HEK293T (cell line): ENCODE measurements around the gene NRP2.

Experiments
- CTCF ChIA-PET: fragments of 350-600 bp; formaldehyde crosslinking; extraction: SDS; loops from one replicate; lab custom pipeline; 2021; ENCODE audit warnings: antibody characterized with exemption, inconsistent platforms; lab: Yijun Ruan, JAX
- POLR2A ChIA-PET: fragments of 350-600 bp; formaldehyde crosslinking; extraction: SDS; loops from one replicate; lab custom pipeline; 2020; ENCODE audit warnings: antibody characterized with exemption, inconsistent platforms; lab: Yijun Ruan, JAX
- DNase-seq: peaks from one replicate; pipeline ENCODE4 v3.0.0; 2012; ENCODE audit warnings: mixed read lengths; ENCODE audit errors: extremely low spot score
- ARNT ChIP-seq: fragments of 450-650 bp; IDR thresholded peaks from 2 replicates; pipeline ENCODE4 v1.6.1; 2017; ENCODE audit warnings: mild to moderate bottlenecking
- BHLHE40 ChIP-seq: fragments of 450-650 bp; IDR thresholded peaks from 2 replicates; pipeline ENCODE4 v1.6.1; 2016; ENCODE audit warnings: mild to moderate bottlenecking, moderate library complexity, borderline replicate concordance
- CTBP1 ChIP-seq: fragments of 450-650 bp; IDR thresholded peaks from 2 replicates; pipeline ENCODE4 v1.6.1; 2016; ENCODE audit warnings: borderline replicate concordance
- ELF4 ChIP-seq: fragments of 450-650 bp; IDR thresholded peaks from 2 replicates; pipeline ENCODE4 v1.6.1; 2017; ENCODE audit warnings: antibody characterized with exemption
- FOXA1 ChIP-seq: fragments of 450-650 bp; IDR thresholded peaks from 2 replicates; pipeline ENCODE4 v1.6.1; 2016; ENCODE audit warnings: mild to moderate bottlenecking
- FOXK2 ChIP-seq: fragments of 450-650 bp; IDR thresholded peaks from 2 replicates; pipeline ENCODE4 v1.6.1; 2016; ENCODE audit warnings: mild to moderate bottlenecking
- FOXM1 ChIP-seq: fragments of 450-650 bp; IDR thresholded peaks from 2 replicates; pipeline ENCODE4 v1.6.1; 2017; ENCODE audit warnings: mild to moderate bottlenecking, borderline replicate concordance
- HDGF ChIP-seq: fragments of 450-650 bp; IDR thresholded peaks from 2 replicates; pipeline ENCODE4 v1.6.1; 2017; ENCODE audit warnings: antibody characterized with exemption, borderline replicate concordance
- L3MBTL2 ChIP-seq: fragments of 450-650 bp; conservative IDR thresholded peaks from 2 replicates; pipeline ENCODE4 v1.6.1; 2016; ENCODE audit warnings: mild to moderate bottlenecking
- LEF1 ChIP-seq: fragments of 450-650 bp; IDR thresholded peaks from 2 replicates; pipeline ENCODE4 v1.6.1; 2017; ENCODE audit warnings: mild to moderate bottlenecking, borderline replicate concordance
- NFRKB ChIP-seq: fragments of 450-650 bp; IDR thresholded peaks from 2 replicates; pipeline ENCODE4 v1.6.1; 2016; ENCODE audit warnings: mild to moderate bottlenecking, moderate library complexity
- PKNOX1 ChIP-seq: fragments of 450-650 bp; IDR thresholded peaks from 2 replicates; pipeline ENCODE4 v1.6.1; 2016
- SP1 ChIP-seq: fragments of 450-650 bp; IDR thresholded peaks from 2 replicates; pipeline ENCODE4 v1.6.1; 2017
- SUZ12 ChIP-seq: fragments of 450-650 bp; IDR thresholded peaks from 2 replicates; pipeline ENCODE4 v1.6.1; 2016; ENCODE audit warnings: mild to moderate bottlenecking
- TARDBP ChIP-seq: fragments of 450-650 bp; IDR thresholded peaks from 2 replicates; pipeline ENCODE4 v1.6.1; 2016
- ZNF384 ChIP-seq: fragments of 450-650 bp; IDR thresholded peaks from 2 replicates; pipeline ENCODE4 v1.6.1; 2016

The NRP2 gene

GRCh38 chr2:205762881-205763280, 80.6 kb downstream of the NRP2 start:
- ChIA-PET POLR2A (no interaction called here), CTCF (no interaction called here)
- DNase-seq: no peak
- no peak for TF ChIP-seq ELF4

- CTCF ChIA-PET: no interaction called here
- POLR2A ChIA-PET: no interaction called here
- DNase-seq: no peak
- no peak for TF ChIP-seq PKNOX1
- no peak for TF ChIP-seq FOXM1
- TF ChIP-seq LEF1: no peak
- TF ChIP-seq ELF4: no peak
- no peak for TF ChIP-seq SP1
- TF ChIP-seq CTBP1: no peak
- TF ChIP-seq SUZ12: no peak
- no peak for TF ChIP-seq FOXK2
These were observed 81.5 kb downstream of the NRP2 start for GRCh38 chr2:205763708-205764211.

- ChIA-PET POLR2A (no interaction called here), CTCF (no interaction called here)
- no peak for DNase-seq
These were observed 82.0 kb downstream of the NRP2 start for GRCh38 chr2:205764270-205764746.

GRCh38 chr2:205765151-205765550, 82.8 kb downstream of the NRP2 start:
- TF ChIP-seq FOXA1: no peak
- TF ChIP-seq CTBP1: no peak
- no peak for TF ChIP-seq ARNT
- DNase-seq: no peak
- POLR2A ChIA-PET: no interaction called here
- CTCF ChIA-PET: no interaction called here

More at GRCh38 chr2:205764270-205764746, 82.0 kb downstream of the NRP2 start:
- no peak for TF ChIP-seq FOXM1
- no peak for TF ChIP-seq FOXK2
- TF ChIP-seq FOXA1: no peak
- no peak for TF ChIP-seq HDGF
- no peak for TF ChIP-seq NFRKB
- no peak for TF ChIP-seq ELF4
- no peak for TF ChIP-seq L3MBTL2
- TF ChIP-seq PKNOX1: no peak

- peak; percentile 61 for DNase-seq
- ChIA-PET POLR2A (no interaction called here), CTCF (no interaction called here)
- no peak for TF ChIP-seq BHLHE40
- no peak for TF ChIP-seq FOXK2
- TF ChIP-seq FOXA1: no peak
- TF ChIP-seq ELF4: no peak
- TF ChIP-seq ARNT: no peak
- TF ChIP-seq CTBP1: no peak
- TF ChIP-seq ZNF384: no peak
- TF ChIP-seq PKNOX1: no peak
- TF ChIP-seq HDGF: no peak
- TF ChIP-seq FOXM1: no peak
- TF ChIP-seq TARDBP: no peak
- no peak for TF ChIP-seq SP1
- no peak for TF ChIP-seq SUZ12
- no peak for TF ChIP-seq L3MBTL2
- TF ChIP-seq LEF1: no peak
These were observed 84.6 kb downstream of the NRP2 start for GRCh38 chr2:205766779-205767359.

GRCh38 chr2:205767617-205768016, 85.3 kb downstream of the NRP2 start:
- ChIA-PET CTCF (interaction anchor here (0.9 kb wide), 1 partner anchor 118 kb away, joined by 4 read pairs; no protein-coding TSS in a partner anchor), POLR2A (no interaction called here)
- TF ChIP-seq PKNOX1 (no peak), TARDBP (no peak), FOXM1 (no peak), ARNT (no peak), LEF1 (no peak), FOXK2 (no peak), HDGF (no peak), NFRKB (no peak), CTBP1 (no peak), BHLHE40 (no peak), SUZ12 (no peak)
- no peak for DNase-seq
